IPS-20b (cell line): Measurements from ENCODE around the gene C1R.

Experiments used
- H3K27ac ChIP-seq: one replicate; pipeline ENCODE4 v1.5.1; 2013; ENCODE audit warnings: low read length
- H3K27me3 ChIP-seq: 2 replicates; pipeline ENCODE4 v1.6.1; 2013; ENCODE audit warnings: mild to moderate bottlenecking, low read length, inconsistent platforms; ENCODE audit not compliant: insufficient read depth
- H3K36me3 ChIP-seq: 2 replicates; pipeline ENCODE4 v1.6.1; 2013; ENCODE audit warnings: low read depth, mild to moderate bottlenecking, inconsistent platforms, low read length, moderate library complexity; ENCODE audit not compliant: insufficient read depth
- H3K4me1 ChIP-seq: 2 replicates; pipeline ENCODE4 v1.6.1; 2013; ENCODE audit warnings: mild to moderate bottlenecking, control low read depth, inconsistent platforms, low read length, moderate library complexity; ENCODE audit not compliant: insufficient read depth
- H3K4me3 ChIP-seq: 2 replicates; pipeline ENCODE4 v1.5.1; 2013; ENCODE audit warnings: mild to moderate bottlenecking, low read length, inconsistent platforms
- H3K9ac ChIP-seq: 2 replicates; pipeline ENCODE4 v1.6.1; 2013; ENCODE audit warnings: low read depth, mild to moderate bottlenecking, inconsistent platforms, low read length, moderate library complexity
- H3K9me3 ChIP-seq: 2 replicates; pipeline ENCODE4 v1.6.1; 2013; ENCODE audit warnings: mild to moderate bottlenecking, low read depth, low read length, inconsistent platforms; ENCODE audit not compliant: insufficient read depth

Gene C1R

GRCh38 chr12:7093892-7094291 is 1.6 kb upstream of the C1R start:
- Histone ChIP-seq H3K9ac (no peak overlapping the region), H3K9me3 (no peaks in the 10 kb centered on the region), H3K36me3 (no peaks in the 10 kb centered on the region), H3K4me1 (peaks cover 17% of the 10 kb centered on the region; the same call in 1 of the 2 replicates), H3K4me3 (no peak overlapping the region), H3K27me3 (0 out of 2 replicates have a peak, but pooled peaks cover 4% of the 10 kb centered on the region), H3K27ac (no peak overlapping the region)

- H3K27me3 ChIP-seq: 0 out of 2 replicates have a peak, but pooled peaks cover 4% of the 10 kb centered on the region
- H3K4me1 ChIP-seq: peaks cover 17% of the 10 kb centered on the region; the same call in 1 of the 2 replicates
- no peak overlapping the region for H3K27ac ChIP-seq
- no peak overlapping the region for H3K4me3 ChIP-seq
- H3K9me3 ChIP-seq: no peaks in the 10 kb centered on the region
- H3K36me3 ChIP-seq: no peaks in the 10 kb centered on the region
- no peak overlapping the region for H3K9ac ChIP-seq
Observed at GRCh38 chr12:7093486-7093885, 1.2 kb upstream of the C1R start.

GRCh38 chr12:7092986-7093460 is 778 bp upstream of the C1R start:
- Histone ChIP-seq H3K4me1 (peaks cover 17% of the 10 kb centered on the region; the same call in 1 of the 2 replicates), H3K36me3 (no peaks in the 10 kb centered on the region), H3K27ac (no peak overlapping the region), H3K9ac (no peak overlapping the region), H3K4me3 (no peak overlapping the region), H3K27me3 (0 out of 2 replicates have a peak, but pooled peaks cover 4% of the 10 kb centered on the region), H3K9me3 (no peaks in the 10 kb centered on the region)

- Histone ChIP-seq H3K9me3 (no peaks in the 10 kb centered on the region), H3K9ac (no peak overlapping the region), H3K27ac (no peak overlapping the region), H3K27me3 (0 out of 2 replicates have a peak, but pooled peaks cover 4% of the 10 kb centered on the region), H3K36me3 (no peaks in the 10 kb centered on the region), H3K4me1 (peaks cover 17% of the 10 kb centered on the region; the same call in 1 of the 2 replicates), H3K4me3 (peak overlapping the region; percentile 49; the same call in 1 of the 2 replicates)
Observed at GRCh38 chr12:7091660-7092228, 501 bp downstream of the C1R start.

GRCh38 chr12:7091171-7091570 is 1.1 kb downstream of the C1R start:
- H3K27ac ChIP-seq: no peak overlapping the region
- peaks cover 17% of the 10 kb centered on the region; the same call in 1 of the 2 replicates for H3K4me1 ChIP-seq
- H3K9me3 ChIP-seq: no peaks in the 10 kb centered on the region
- H3K36me3 ChIP-seq: no peaks in the 10 kb centered on the region
- 0 out of 2 replicates have a peak, but pooled peaks cover 4% of the 10 kb centered on the region for H3K27me3 ChIP-seq
- H3K4me3 ChIP-seq: peak overlapping the region; percentile 44
- H3K9ac ChIP-seq: no peak overlapping the region

- Histone ChIP-seq H3K36me3 (no peaks in the 10 kb centered on the region), H3K4me3 (peak overlapping the region; percentile 44), H3K9me3 (no peaks in the 10 kb centered on the region), H3K27ac (no peak overlapping the region), H3K4me1 (peaks cover 13% of the 10 kb centered on the region; the same call in 1 of the 2 replicates), H3K9ac (0 out of 2 replicates have a peak overlapping the region, but pooled peaks have one; percentile 18), H3K27me3 (0 out of 2 replicates have a peak, but pooled peaks cover 4% of the 10 kb centered on the region)
Observed at GRCh38 chr12:7090222-7090998, 1.8 kb downstream of the C1R start.

- H3K36me3 ChIP-seq: no peaks in the 10 kb centered on the region
- H3K4me3 ChIP-seq: no peak overlapping the region
- H3K27ac ChIP-seq: no peak overlapping the region
- peaks cover 13% of the 10 kb centered on the region; the same call in 1 of the 2 replicates for H3K4me1 ChIP-seq
- 0 out of 2 replicates have a peak, but pooled peaks cover 4% of the 10 kb centered on the region for H3K27me3 ChIP-seq
- H3K9ac ChIP-seq: no peak overlapping the region
- peaks cover 5% of the 10 kb centered on the region; the same call in 1 of the 2 replicates for H3K9me3 ChIP-seq
Observed at GRCh38 chr12:7089196-7089871, 2.9 kb downstream of the C1R start.

- no peaks in the 10 kb centered on the region for H3K4me1 ChIP-seq
- H3K27ac ChIP-seq: no peak overlapping the region
- H3K9ac ChIP-seq: no peak overlapping the region
- peaks cover 8% of the 10 kb centered on the region; the same call in 1 of the 2 replicates for H3K9me3 ChIP-seq
- H3K27me3 ChIP-seq: no peaks in the 10 kb centered on the region
- H3K4me3 ChIP-seq: no peak overlapping the region
- H3K36me3 ChIP-seq: no peaks in the 10 kb centered on the region
Observed at GRCh38 chr12:7083125-7083524, 9.1 kb downstream of the C1R start.

GRCh38 chr12:7081037-7081436 is 11.2 kb downstream of the C1R start:
- Histone ChIP-seq H3K27me3 (no peaks in the 10 kb centered on the region), H3K9ac (no peak overlapping the region), H3K27ac (no peak overlapping the region), H3K9me3 (peaks cover 8% of the 10 kb centered on the region; the same call in 1 of the 2 replicates), H3K4me3 (no peak overlapping the region), H3K4me1 (no peaks in the 10 kb centered on the region), H3K36me3 (no peaks in the 10 kb centered on the region)

GRCh38 chr12:7079826-7080125 is 12.5 kb downstream of the C1R start:
- H3K4me3 ChIP-seq: no peak overlapping the region
- H3K27ac ChIP-seq: no peak overlapping the region
- H3K27me3 ChIP-seq: no peaks in the 10 kb centered on the region
- H3K4me1 ChIP-seq: no peaks in the 10 kb centered on the region
- H3K9me3 ChIP-seq: peaks cover 5% of the 10 kb centered on the region; the same call in 1 of the 2 replicates
- no peak overlapping the region for H3K9ac ChIP-seq
- no peaks in the 10 kb centered on the region for H3K36me3 ChIP-seq

GRCh38 chr12:7078163-7078562 is 14.1 kb downstream of the C1R start:
- Histone ChIP-seq H3K9me3 (0 out of 2 replicates have a peak, but pooled peaks cover under 1% of the 10 kb centered on the region), H3K27ac (no peak overlapping the region), H3K4me3 (no peak overlapping the region), H3K36me3 (no peaks in the 10 kb centered on the region), H3K4me1 (no peaks in the 10 kb centered on the region), H3K27me3 (no peaks in the 10 kb centered on the region), H3K9ac (no peak overlapping the region)
